Smooth muscle cell (in vitro differentiated cells): ENCODE measurements around the gene HNRNPLL. TPM values are rescaled to one million over a fixed set of nuclear protein-coding genes. Genes with fewer than 3 reads are reported as not detected.

Source experiments
- DNase-seq: peaks from one replicate; lab custom pipeline; 2025; ENCODE audit not compliant: unreplicated experiment; lab: John Stamatoyannopoulos, UW
- H2AFZ ChIP-seq: fragments of 200-600 bp; sonication (generic); 2 replicates; pipeline ENCODE4 v1.6.0; 2016; ENCODE audit warnings: antibody characterized with exemption, low read depth, mild to moderate bottlenecking
- H3F3A ChIP-seq: fragments of 200-600 bp; sonication (generic); 2 replicates; pipeline ENCODE4 v1.6.0; 2017; ENCODE audit warnings: antibody characterized with exemption, low read depth
- H3K27ac ChIP-seq: fragments of 200-600 bp; sonication (generic); 2 replicates; pipeline ENCODE4 v1.5.1; 2016; ENCODE audit warnings: low read depth, mild to moderate bottlenecking
- H3K27me3 ChIP-seq: fragments of 200-600 bp; sonication (generic); 2 replicates; pipeline ENCODE4 v1.6.1; 2016; ENCODE audit warnings: low read depth, mild to moderate bottlenecking
- H3K36me3 ChIP-seq: fragments of 200-600 bp; sonication (generic); 2 replicates; pipeline ENCODE4 v1.5.1; 2016; ENCODE audit warnings: low read depth
- H3K4me1 ChIP-seq: fragments of 200-600 bp; sonication (generic); 2 replicates; pipeline ENCODE4 v1.5.1; 2016; ENCODE audit warnings: low read depth
- H3K4me2 ChIP-seq: fragments of 200-600 bp; sonication (generic); 2 replicates; pipeline ENCODE4 v1.6.0; 2016; ENCODE audit warnings: mild to moderate bottlenecking
- H3K4me3 ChIP-seq: fragments of 200-600 bp; sonication (generic); 2 replicates; pipeline ENCODE4 v1.5.1; 2016; ENCODE audit warnings: mild to moderate bottlenecking
- H3K79me2 ChIP-seq: fragments of 200-600 bp; sonication (generic); 2 replicates; pipeline ENCODE4 v1.6.0; 2016; ENCODE audit warnings: low read depth, mild to moderate bottlenecking
- H3K9ac ChIP-seq: fragments of 200-600 bp; sonication (generic); 2 replicates; pipeline ENCODE4 v1.6.0; 2016; ENCODE audit warnings: low read depth
- H3K9me3 ChIP-seq: fragments of 200-600 bp; sonication (generic); replicated peaks from 2 replicates; pipeline ENCODE4 v1.5.1; 2016; ENCODE audit warnings: low read depth
- H4K20me1 ChIP-seq: fragments of 200-600 bp; sonication (generic); 2 replicates; pipeline ENCODE4 v1.6.0; 2016; ENCODE audit warnings: low read depth
- CTCF ChIP-seq: fragments of 200-600 bp; sonication (generic); IDR thresholded peaks from 2 replicates; pipeline ENCODE4 v1.5.1; 2017; ENCODE audit warnings: borderline replicate concordance, mild to moderate bottlenecking, antibody characterized with exemption; ENCODE audit not compliant: insufficient read depth, poor library complexity, severe bottlenecking
- WGBS: methylation state at CpG from one replicate; pipeline ENCODE4 v1.1.7; 2016; ENCODE audit warnings: low lambda C conversion rate; 5-methylcytosine and 5-hydroxymethylcytosine counted together
- polyA plus RNA-seq: library from polyadenylated mRNA; unstranded; fragments of >200 nt; fragmentation: Nextera tagmentation; extraction: Ambion mirVana; gene quantifications from 2 replicates; pipeline ENCODE4 v1.2.1, GENCODE V29; 2016
- total RNA-seq: library from RNA; depleted of rRNA; stranded (reverse); fragments of >200 nt; gene quantifications from 2 replicates; pipeline ENCODE4 v1.2.3, GENCODE V29; 2014

Gene HNRNPLL
- total and polyA plus RNA-seq, 2 experiments from 2014 or later = 37.4 to 42.8 TPM

GRCh38 chr2:38521835-38522234, 80.9 kb downstream of the HNRNPLL start:
- 97% methylated on average over 4 of the region's 4 CpGs for WGBS
- H3K4me2 ChIP-seq = no peak overlapping the region

GRCh38 chr2:38517284-38517683, 85.4 kb downstream of the HNRNPLL start:
- Histone ChIP-seq H3K79me2 (no peaks in the 10 kb centered on the region), H3K9me3 (no peaks in the 10 kb centered on the region)
- DNase-seq = no peak

More at GRCh38 chr2:38521835-38522234, 80.9 kb downstream of the HNRNPLL start:
- no peak overlapping the region for H2AFZ ChIP-seq
- H3K27me3 ChIP-seq = no peaks in the 10 kb centered on the region
- no peak overlapping the region for H3K27ac ChIP-seq
- H3K79me2 ChIP-seq = no peaks in the 10 kb centered on the region
- H3F3A ChIP-seq = no peaks in the 10 kb centered on the region
- no peak overlapping the region for H3K9ac ChIP-seq
- H4K20me1 ChIP-seq = no peaks in the 10 kb centered on the region
- no peaks in the 10 kb centered on the region for H3K9me3 ChIP-seq
- DNase-seq = no peak
- H3K4me1 ChIP-seq = peaks cover 4% of the 10 kb centered on the region
- TF ChIP-seq CTCF = no peak
- H3K4me3 ChIP-seq = no peak overlapping the region
- no peaks in the 10 kb centered on the region for H3K36me3 ChIP-seq

GRCh38 chr2:38516526-38516925, 86.2 kb downstream of the HNRNPLL start:
- H3K27ac ChIP-seq = no peak overlapping the region
- no peaks in the 10 kb centered on the region for H3K27me3 ChIP-seq
- H3K36me3 ChIP-seq = no peaks in the 10 kb centered on the region
- H2AFZ ChIP-seq = no peak overlapping the region
- H3K79me2 ChIP-seq = no peaks in the 10 kb centered on the region
- H3F3A ChIP-seq = peaks cover 6% of the 10 kb centered on the region
- no peak for TF ChIP-seq CTCF
- no peak overlapping the region for H3K9ac ChIP-seq
- no peaks in the 10 kb centered on the region for H4K20me1 ChIP-seq
- peaks cover 4% of the 10 kb centered on the region for H3K4me1 ChIP-seq
- DNase-seq = no peak
- WGBS = 80% methylated on average over 6 of the region's 6 CpGs
- H3K4me2 ChIP-seq = no peak overlapping the region
- no peaks in the 10 kb centered on the region for H3K9me3 ChIP-seq
- no peak overlapping the region for H3K4me3 ChIP-seq

More at GRCh38 chr2:38517284-38517683, 85.4 kb downstream of the HNRNPLL start:
- no peaks in the 10 kb centered on the region for H3K36me3 ChIP-seq
- no peak for TF ChIP-seq CTCF
- H3K4me2 ChIP-seq = no peak overlapping the region
- no peaks in the 10 kb centered on the region for H4K20me1 ChIP-seq
- 88% methylated on average over 6 of the region's 6 CpGs for WGBS
- no peak overlapping the region for H3K4me3 ChIP-seq
- no peak overlapping the region for H3K9ac ChIP-seq
- peaks cover 4% of the 10 kb centered on the region for H3K4me1 ChIP-seq
- H2AFZ ChIP-seq = no peak overlapping the region
- no peak overlapping the region for H3K27ac ChIP-seq
- H3K27me3 ChIP-seq = no peaks in the 10 kb centered on the region
- peaks cover 6% of the 10 kb centered on the region for H3F3A ChIP-seq

- Histone ChIP-seq H3K4me2 (peak overlapping the region; percentile 80), H3K27ac (peak overlapping the region; percentile 84), H3K9me3 (no peaks in the 10 kb centered on the region), H3K79me2 (no peaks in the 10 kb centered on the region), H4K20me1 (no peaks in the 10 kb centered on the region), H3F3A (peaks cover 6% of the 10 kb centered on the region), H3K4me1 (peaks cover 4% of the 10 kb centered on the region), H3K27me3 (no peaks in the 10 kb centered on the region), H3K36me3 (no peaks in the 10 kb centered on the region), H3K9ac (peak overlapping the region; percentile 33), H2AFZ (peak overlapping the region; percentile 42), H3K4me3 (peak overlapping the region; percentile 17)
- DNase-seq = no peak
- TF ChIP-seq CTCF = no peak
- WGBS = 84% methylated on average over 3 of the region's 3 CpGs
Measured at GRCh38 chr2:38516122-38516521, 86.6 kb downstream of the HNRNPLL start.
